Measurements from ENCODE around the gene PUM1.

PUM1 gene

DNA sequence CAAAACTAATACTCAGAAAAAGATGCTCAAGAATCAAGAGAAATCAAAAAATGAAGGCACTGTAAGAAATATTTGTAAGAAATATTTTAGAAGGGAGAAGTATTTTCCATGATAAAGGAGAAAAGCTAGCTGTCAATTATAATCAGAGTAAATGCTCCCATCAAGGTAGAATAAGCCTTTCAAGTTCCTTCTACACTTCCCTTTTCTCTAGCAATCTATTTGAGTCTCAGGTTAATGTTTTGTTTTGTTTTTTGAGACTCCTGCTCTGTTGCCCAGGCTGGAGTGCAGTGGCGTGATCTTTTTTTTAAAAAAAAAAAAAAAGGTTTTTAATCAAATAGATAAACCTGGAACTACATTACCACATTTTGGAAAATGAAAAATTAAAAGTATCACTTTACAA, 33.3 kb downstream of the PUM1 start:
- in situ Hi-C loops (cut with MboI; ENCODE audit: low sequenced_read_pairs) = no loop called here

DNA sequence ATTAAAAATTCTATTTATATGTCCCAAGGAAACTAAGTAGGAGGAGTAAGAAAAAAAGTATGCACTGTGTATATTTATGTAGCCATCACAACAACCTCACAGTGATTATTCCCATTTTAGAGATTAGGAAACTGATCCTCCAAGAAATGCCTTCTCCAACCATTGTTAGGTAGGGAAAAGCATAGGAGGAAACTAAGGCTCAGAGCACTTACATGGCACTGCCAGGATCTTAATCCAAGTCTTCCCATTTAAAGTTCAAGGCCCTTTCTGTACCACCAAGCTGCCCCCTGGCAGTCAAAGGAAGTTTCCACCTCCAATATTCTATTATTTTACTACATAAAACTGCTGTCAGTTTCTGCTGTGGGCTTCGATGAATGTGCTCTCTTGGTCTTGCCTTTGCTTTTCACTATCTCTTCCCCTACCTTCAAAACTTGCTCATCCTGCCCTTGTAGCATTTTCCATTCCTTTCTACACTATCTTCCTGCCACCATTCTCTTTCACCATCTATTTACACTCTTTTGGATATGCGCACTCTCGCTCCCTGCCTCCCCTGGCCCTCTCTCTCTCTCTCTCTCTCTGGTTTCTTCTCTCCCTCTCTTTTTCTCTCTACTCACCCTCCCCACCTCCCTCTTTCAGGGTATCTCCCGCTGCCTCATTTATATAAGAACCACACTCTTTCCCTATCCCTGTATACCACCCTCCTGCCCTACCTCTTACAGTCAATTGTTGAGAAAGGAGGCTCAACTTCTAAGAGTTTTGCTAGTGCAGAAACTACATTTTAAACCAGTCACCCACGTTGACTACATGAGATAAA, 34.0 kb downstream of the PUM1 start:
- in situ Hi-C loops (cut with MboI; ENCODE audit: low sequenced_read_pairs) = no loop called here

GRCh38 chr1:31029026-31029425, 36.5 kb downstream of the PUM1 start:
- in situ Hi-C loops (cut with MboI; ENCODE audit: low sequenced_read_pairs) = no loop called here

DNA sequence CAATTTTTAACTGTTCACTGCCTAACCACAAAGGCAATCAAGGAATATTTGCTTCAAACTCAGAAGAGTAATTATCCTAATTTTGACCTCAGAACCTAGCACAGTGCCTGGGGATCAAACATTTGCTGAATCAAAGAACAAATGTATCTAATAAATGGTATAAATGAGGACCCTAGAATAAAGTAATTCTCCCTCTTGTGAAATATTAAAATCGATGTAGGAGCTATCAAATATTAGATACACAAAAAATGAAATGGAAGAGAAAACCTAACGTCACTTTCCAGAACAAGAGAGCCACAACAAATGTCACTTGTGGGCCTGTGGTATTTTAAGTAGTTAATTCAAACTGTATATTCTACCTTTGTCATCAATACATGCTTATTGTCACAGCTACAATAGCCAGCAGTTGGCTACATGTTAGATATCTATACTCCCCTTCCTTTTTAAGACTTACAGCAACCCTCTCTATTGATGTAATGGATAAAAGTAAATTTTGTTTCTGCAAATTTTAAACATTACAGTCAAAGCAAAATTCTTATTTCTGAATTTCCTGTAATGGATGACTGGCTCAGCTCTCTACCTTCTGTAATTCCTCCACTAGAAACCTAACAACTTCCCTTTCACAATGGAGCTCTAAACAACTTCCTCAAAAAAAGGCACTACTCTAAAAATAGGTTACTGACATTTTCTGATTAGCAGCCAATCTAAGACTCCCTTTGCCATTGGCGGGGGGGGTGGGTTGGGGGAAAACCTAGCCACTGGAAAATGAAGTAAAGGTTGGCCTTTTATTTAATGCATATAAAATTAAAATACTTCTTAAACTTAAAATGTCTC, 37.6 kb downstream of the PUM1 start:
- in situ Hi-C loops (cut with MboI; ENCODE audit: low sequenced_read_pairs) = no loop called here

- in situ Hi-C loops (cut with MboI; ENCODE audit: low sequenced_read_pairs) = no loop called here
Observed at GRCh38 chr1:31022259-31022658, 43.3 kb downstream of the PUM1 start.

DNA sequence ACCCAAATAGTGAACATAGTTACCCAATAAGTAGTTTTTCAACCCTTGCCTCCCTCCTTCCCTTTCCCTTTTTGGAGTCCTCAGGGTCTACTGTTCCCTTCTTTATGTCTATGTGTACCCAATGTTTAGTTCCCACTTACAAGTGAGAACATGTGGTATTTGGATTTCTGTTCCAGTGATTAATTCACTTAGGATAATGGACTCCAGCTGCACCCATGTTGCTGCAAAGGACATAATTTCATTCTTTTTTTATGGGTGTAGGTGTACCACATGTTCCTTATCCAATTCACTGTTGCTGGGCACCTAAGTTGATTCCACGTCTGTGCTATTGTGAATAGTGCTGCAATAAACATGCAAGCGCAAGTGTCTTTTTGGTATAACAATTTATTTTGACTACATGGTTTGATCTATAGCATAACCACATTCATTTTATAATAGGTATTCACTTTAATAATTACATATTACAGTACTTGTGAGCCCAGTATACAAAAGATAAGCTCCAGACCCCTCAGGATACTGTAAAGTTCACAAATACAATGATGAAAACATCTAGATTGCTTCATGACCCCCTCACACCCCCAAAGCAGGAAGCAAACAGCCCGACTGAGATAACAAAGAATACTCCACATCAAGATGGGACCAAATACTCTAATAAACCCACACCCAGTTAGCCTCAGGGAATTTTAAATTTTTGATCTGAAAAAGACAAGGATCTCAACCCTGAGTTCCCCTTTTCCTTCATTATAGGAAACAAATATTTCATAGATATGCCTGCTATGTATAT, 45.3 kb downstream of the PUM1 start:
- in situ Hi-C loops (cut with MboI; ENCODE audit: low sequenced_read_pairs) = no loop called here

GRCh38 chr1:31019401-31019800, 46.1 kb downstream of the PUM1 start:
- in situ Hi-C loops (cut with MboI; ENCODE audit: low sequenced_read_pairs) = no loop called here

GRCh38 chr1:31016868-31017267, 48.6 kb downstream of the PUM1 start:
- in situ Hi-C loops (cut with MboI; ENCODE audit: low sequenced_read_pairs) = no loop called here

GRCh38 chr1:31013187-31013864, 52.2 kb downstream of the PUM1 start:
- in situ Hi-C loops (cut with MboI; ENCODE audit: low sequenced_read_pairs) = no loop called here

GRCh38 chr1:31012210-31012924, 53.1 kb downstream of the PUM1 start:
- in situ Hi-C loops (cut with MboI; ENCODE audit: low sequenced_read_pairs) = no loop called here

DNA sequence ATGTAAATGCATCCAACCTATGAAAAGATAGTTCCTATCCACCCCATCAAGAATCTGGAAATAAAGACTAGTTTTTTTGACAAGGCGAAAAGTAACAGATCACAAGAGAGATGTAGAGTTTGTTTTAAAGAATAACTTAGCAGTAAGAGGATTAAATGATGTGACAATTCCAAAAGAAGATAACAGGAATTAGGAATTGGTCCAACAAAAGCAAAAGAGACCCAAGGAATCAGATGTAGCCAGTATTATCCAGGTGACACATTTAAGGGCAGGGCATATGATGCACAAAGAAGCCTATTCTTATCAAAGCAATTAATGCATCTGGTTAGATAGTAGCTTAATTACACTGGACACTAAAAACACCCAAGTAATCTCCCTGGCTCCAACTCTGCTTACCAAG, 53.8 kb downstream of the PUM1 start:
- in situ Hi-C loops (cut with MboI; ENCODE audit: low sequenced_read_pairs) = no loop called here

DNA sequence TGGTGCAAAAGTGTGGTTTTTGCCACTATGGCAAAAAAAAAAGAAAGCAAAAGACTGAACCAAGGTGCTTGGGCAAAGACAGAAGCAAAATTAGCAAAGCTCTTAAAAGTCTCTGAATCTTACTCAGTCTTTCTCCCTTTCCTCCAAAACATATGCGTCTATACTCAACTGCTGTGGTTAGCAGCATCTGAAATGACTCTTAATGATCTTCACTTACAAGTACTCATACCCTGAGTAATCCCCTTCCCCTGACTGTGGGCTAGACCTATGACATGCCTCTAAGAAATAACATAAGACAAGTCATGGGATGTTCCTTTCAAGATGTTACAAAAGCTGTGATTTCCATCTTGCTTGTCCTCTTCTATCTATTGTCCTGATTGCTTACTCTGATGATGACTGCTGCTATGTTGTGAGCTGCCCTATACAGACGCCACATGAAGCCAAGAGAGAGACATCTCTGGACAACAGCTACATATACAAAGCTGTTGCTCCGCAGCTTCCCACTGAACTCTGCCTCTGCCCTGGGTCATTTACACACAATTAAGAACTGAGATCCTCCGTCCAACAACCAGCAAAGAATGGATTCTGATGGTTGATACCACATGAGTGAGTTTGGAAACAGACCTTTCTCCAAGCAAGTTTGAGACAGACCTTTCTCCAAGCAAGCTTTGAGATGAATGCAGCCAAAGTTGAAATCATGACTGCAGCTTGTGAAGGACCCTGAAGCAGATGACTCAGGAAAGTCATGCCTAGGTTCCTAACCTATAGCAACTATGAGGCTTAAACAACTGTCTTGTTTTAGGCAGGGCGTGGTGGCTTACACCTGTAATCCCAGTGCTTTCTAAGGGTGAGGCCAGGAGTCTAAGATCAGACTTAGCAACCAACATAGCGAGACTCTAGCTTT, 55.2 kb downstream of the PUM1 start:
- in situ Hi-C loops (cut with MboI; ENCODE audit: low sequenced_read_pairs) = no loop called here

- in situ Hi-C loops (cut with MboI; ENCODE audit: low sequenced_read_pairs) = no loop called here
Observed at GRCh38 chr1:31007462-31007991, 58.0 kb downstream of the PUM1 start.

GRCh38 chr1:31006747-31007146, 58.8 kb downstream of the PUM1 start:
- in situ Hi-C loops (cut with MboI; ENCODE audit: low sequenced_read_pairs) = no loop called here

DNA sequence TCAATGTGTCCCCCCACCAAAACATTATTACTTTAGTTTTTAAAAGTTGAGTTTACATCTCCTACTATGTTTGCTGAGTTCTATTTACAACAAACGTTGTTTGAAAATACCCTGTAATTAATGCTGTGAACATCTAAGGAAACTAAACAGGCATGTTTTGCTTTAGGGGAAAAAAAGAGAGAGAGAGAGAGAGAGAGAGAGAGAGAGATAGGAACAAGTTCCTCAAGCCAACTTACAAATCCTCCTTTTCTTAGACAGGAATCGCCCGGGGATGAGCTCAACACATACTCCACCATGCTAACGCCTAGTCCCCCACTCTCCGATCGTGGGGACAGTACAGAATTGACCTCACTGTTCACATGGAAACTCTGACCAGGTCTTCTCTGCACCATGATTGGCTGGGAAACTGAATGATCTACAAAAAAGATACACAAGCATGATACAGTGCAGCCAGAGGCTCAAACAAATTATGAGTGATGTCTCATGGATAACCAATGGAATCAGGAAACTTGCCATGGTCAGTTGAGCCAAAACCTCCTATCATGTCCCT, 59.8 kb downstream of the PUM1 start:
- in situ Hi-C loops (cut with MboI; ENCODE audit: low sequenced_read_pairs) = no loop called here

DNA sequence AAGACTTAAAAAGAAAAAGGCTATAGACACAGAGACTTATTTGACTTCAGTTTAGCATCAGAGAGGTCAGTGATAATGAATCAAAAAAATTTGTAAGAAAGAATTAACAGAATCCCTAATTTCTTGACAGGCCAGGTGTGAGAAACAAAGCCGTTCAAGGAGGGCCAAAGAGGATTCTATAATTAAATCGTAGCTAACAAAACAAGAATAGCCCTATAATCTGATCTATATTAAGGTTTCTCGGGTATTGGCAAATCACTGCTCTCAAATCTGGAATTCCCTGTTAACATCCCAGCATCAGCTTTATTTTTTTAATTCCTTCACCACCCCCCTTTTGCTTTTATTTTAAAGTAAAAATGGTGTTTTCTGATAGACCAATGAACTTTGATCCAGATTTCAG, 60.3 kb downstream of the PUM1 start:
- in situ Hi-C loops (cut with MboI; ENCODE audit: low sequenced_read_pairs) = no loop called here

- in situ Hi-C loops (cut with MboI; ENCODE audit: low sequenced_read_pairs) = no loop called here
Observed at GRCh38 chr1:31004231-31004621, 61.3 kb downstream of the PUM1 start.

GRCh38 chr1:31003613-31004230, 61.8 kb downstream of the PUM1 start:
- in situ Hi-C loops (cut with MboI; ENCODE audit: low sequenced_read_pairs) = no loop called here

Measured in HL-60/S4 (cell line).